ENCODE results near the gene ZFYVE27. TPM values are rescaled to one million over a fixed set of nuclear protein-coding genes. Genes with fewer than 3 reads are reported as not detected.
A peak's percentile ranks its signal among the peaks of the same experiment; 100 is the strongest.

The ZFYVE27 gene
- total RNA-seq, 2 experiments from 2014 or later: 20.2 to 22.6 TPM

GRCh38 chr10:97771913-97772823 is 35.2 kb downstream of the ZFYVE27 start, which contains the start of gene SFRP5:
Gene SFRP5 (minus strand): TSS chr10:97771999. CDS start chr10:97771833, 166 bp downstream.
- Mint-ChIP-seq H3K9me3 (ENCODE audit: low read depth) (no peaks in the 10 kb centered on the region), H3K27ac (no peak within 1 kb of the TSS), H3K4me3 (peak within 1 kb of the TSS; percentile 30), H3K4me1 (peaks cover 9% of the 10 kb centered on the region), H3K27me3 (peaks cover 29% of the 10 kb centered on the region), H3K36me3 (ENCODE audit: low read depth) (no peaks in the 10 kb centered on the region)
- ChIA-PET POLR2A (no interaction called here), CTCF (interaction anchor here (0.9 to 1.5 kb wide), 4 partner anchors 9 to 97 kb away, joined by 3 to 7 read pairs (median 4); no protein-coding TSS in a partner anchor)
- intact Hi-C loops (cut with DNase I, micrococcal nuclease): no loop called here
- DNase-seq (no peak), ATAC-seq (no peak)

GRCh38 chr10:97773096-97773495 is 36.2 kb downstream of the ZFYVE27 start:
- DNase-seq (no peak), ATAC-seq (no peak)
- intact Hi-C loops (cut with DNase I, micrococcal nuclease): no loop called here
- Mint-ChIP-seq H3K9me3 (ENCODE audit: low read depth) (no peaks in the 10 kb centered on the region), H3K4me3 (no peak overlapping the region), H3K27me3 (peaks cover 29% of the 10 kb centered on the region), H3K4me1 (peaks cover 9% of the 10 kb centered on the region), H3K36me3 (ENCODE audit: low read depth) (no peaks in the 10 kb centered on the region), H3K27ac (no peak overlapping the region)
- POLR2A ChIA-PET: no interaction called here
- CTCF ChIA-PET: interaction anchor here (1.2 to 1.5 kb wide), 4 partner anchors 11 to 72 kb away, joined by 3 to 6 read pairs (median 3); no protein-coding TSS in a partner anchor

GRCh38 chr10:97774811-97775294 is 37.9 kb downstream of the ZFYVE27 start:
- Mint-ChIP-seq H3K36me3 (ENCODE audit: low read depth) (no peaks in the 10 kb centered on the region), H3K9me3 (ENCODE audit: low read depth) (no peaks in the 10 kb centered on the region), H3K4me1 (peaks cover 9% of the 10 kb centered on the region), H3K27me3 (peaks cover 23% of the 10 kb centered on the region), H3K4me3 (no peak overlapping the region), H3K27ac (no peak overlapping the region)
- ChIA-PET POLR2A (no interaction called here), CTCF (interaction anchor here (1.2 to 1.5 kb wide), 2 partner anchors 13 to 58 kb away, joined by 3 to 4 read pairs; no protein-coding TSS in a partner anchor)
- DNase-seq: no peak
- ATAC-seq: no peak
- intact Hi-C loops (cut with DNase I, micrococcal nuclease): no loop called here

GRCh38 chr10:97777143-97777542 is 40.2 kb downstream of the ZFYVE27 start:
- CTCF ChIA-PET: interaction anchor here (0.6 to 0.9 kb wide), 2 partner anchors 11 to 16 kb away, joined by 3 read pairs; no protein-coding TSS in a partner anchor
- Mint-ChIP-seq H3K9me3 (ENCODE audit: low read depth) (no peaks in the 10 kb centered on the region), H3K27me3 (peaks cover 8% of the 10 kb centered on the region), H3K36me3 (ENCODE audit: low read depth) (no peaks in the 10 kb centered on the region), H3K4me3 (no peak overlapping the region), H3K27ac (no peak overlapping the region), H3K4me1 (peaks cover 16% of the 10 kb centered on the region)
- DNase-seq (no peak), ATAC-seq (no peak)
- intact Hi-C loops (cut with DNase I, micrococcal nuclease): no loop called here
- POLR2A ChIA-PET: interaction anchor here (0.7 kb wide), 1 partner anchor 36 kb away, joined by 4 read pairs; no protein-coding TSS in a partner anchor

- DNase-seq (no peak), ATAC-seq (no peak)
- CTCF ChIA-PET: interaction anchor here (0.7 to 1.1 kb wide), 4 partner anchors 38 to 77 kb away, joined by 3 to 5 read pairs (median 3); no protein-coding TSS in a partner anchor
- Mint-ChIP-seq H3K9me3 (ENCODE audit: low read depth) (no peaks in the 10 kb centered on the region), H3K4me3 (no peak overlapping the region), H3K27me3 (no peaks in the 10 kb centered on the region), H3K27ac (no peak overlapping the region), H3K4me1 (peaks cover 22% of the 10 kb centered on the region), H3K36me3 (ENCODE audit: low read depth) (no peaks in the 10 kb centered on the region)
- intact Hi-C loops (cut with DNase I, micrococcal nuclease): no loop called here
- POLR2A ChIA-PET: interaction anchor here (0.6 kb wide), 1 partner anchor 30 kb away, joined by 3 read pairs; no protein-coding TSS in a partner anchor
Measured at GRCh38 chr10:97778452-97779302, 41.7 kb downstream of the ZFYVE27 start.

- no peaks in the 10 kb centered on the region for H3K36me3 Mint-ChIP-seq (ENCODE audit: low read depth)
- ChIA-PET CTCF (interaction anchor here (0.7 to 0.8 kb wide), 3 partner anchors 51 to 78 kb away, joined by 3 read pairs; no protein-coding TSS in a partner anchor), POLR2A (interaction anchor here (0.6 kb wide), 1 partner anchor 292 kb away, joined by 9 read pairs; no protein-coding TSS in a partner anchor)
- no peak for DNase-seq
- ATAC-seq: no peak
- intact Hi-C loops (cut with DNase I, micrococcal nuclease): no loop called here
- peaks cover 22% of the 10 kb centered on the region for H3K4me1 Mint-ChIP-seq
- H3K4me3 Mint-ChIP-seq: no peak overlapping the region
- no peaks in the 10 kb centered on the region for H3K9me3 Mint-ChIP-seq (ENCODE audit: low read depth)
- H3K27me3 Mint-ChIP-seq: no peaks in the 10 kb centered on the region
- no peak overlapping the region for H3K27ac Mint-ChIP-seq
Measured at GRCh38 chr10:97779492-97779891, 42.6 kb downstream of the ZFYVE27 start.

- no peak for ATAC-seq
- no peaks in the 10 kb centered on the region for H3K9me3 Mint-ChIP-seq (ENCODE audit: low read depth)
- intact Hi-C loops (cut with DNase I, micrococcal nuclease): no loop called here
- H3K27me3 Mint-ChIP-seq: no peaks in the 10 kb centered on the region
- H3K4me3 Mint-ChIP-seq: no peak overlapping the region
- H3K36me3 Mint-ChIP-seq (ENCODE audit: low read depth): no peaks in the 10 kb centered on the region
- POLR2A ChIA-PET: interaction anchor here (0.6 kb wide), 1 partner anchor 293 kb away, joined by 9 read pairs; no protein-coding TSS in a partner anchor
- DNase-seq: no peak
- CTCF ChIA-PET: interaction anchor here (0.8 kb wide), 1 partner anchor 53 kb away, joined by 3 read pairs; no protein-coding TSS in a partner anchor
- no peak overlapping the region for H3K27ac Mint-ChIP-seq
- H3K4me1 Mint-ChIP-seq: peaks cover 22% of the 10 kb centered on the region
Measured at GRCh38 chr10:97779975-97780374, 43.0 kb downstream of the ZFYVE27 start.

- Mint-ChIP-seq H3K27ac (no peak overlapping the region), H3K4me1 (peaks cover 22% of the 10 kb centered on the region)
- ATAC-seq: no peak
Measured at GRCh38 chr10:97780841-97781617, 44.1 kb downstream of the ZFYVE27 start.

GRCh38 chr10:97781618-97782331 is 44.8 kb downstream of the ZFYVE27 start:
- peak; percentile 21 for DNase-seq
- intact Hi-C loops (cut with DNase I, micrococcal nuclease): no loop called here
- H3K4me3 Mint-ChIP-seq: no peak overlapping the region
- ChIA-PET POLR2A (interaction anchor here (0.6 kb wide), 1 partner anchor 105 kb away, joined by 8 read pairs; no protein-coding TSS in a partner anchor), CTCF (interaction anchor here (0.5 to 1.5 kb wide), 6 partner anchors 9 to 523 kb away, joined by 3 to 5 read pairs (median 3); no protein-coding TSS in a partner anchor)
- H3K36me3 Mint-ChIP-seq (ENCODE audit: low read depth): no peaks in the 10 kb centered on the region
- peak; percentile 33 for ATAC-seq
- H3K9me3 Mint-ChIP-seq (ENCODE audit: low read depth): no peaks in the 10 kb centered on the region
- peaks cover 22% of the 10 kb centered on the region for H3K4me1 Mint-ChIP-seq
- H3K27ac Mint-ChIP-seq: peak overlapping the region; percentile 66
- no peaks in the 10 kb centered on the region for H3K27me3 Mint-ChIP-seq

More at GRCh38 chr10:97780841-97781617, 44.1 kb downstream of the ZFYVE27 start:
- no peaks in the 10 kb centered on the region for H3K9me3 Mint-ChIP-seq (ENCODE audit: low read depth)
- CTCF ChIA-PET: interaction anchor here (0.6 to 1.5 kb wide), 3 partner anchors 10 to 49 kb away, joined by 3 to 4 read pairs (median 3); no protein-coding TSS in a partner anchor
- H3K36me3 Mint-ChIP-seq (ENCODE audit: low read depth): no peaks in the 10 kb centered on the region
- intact Hi-C loops (cut with DNase I, micrococcal nuclease): no loop called here
- no peak for DNase-seq
- H3K27me3 Mint-ChIP-seq: no peaks in the 10 kb centered on the region
- no peak overlapping the region for H3K4me3 Mint-ChIP-seq
- POLR2A ChIA-PET: interaction anchor here (0.6 kb wide), 1 partner anchor 106 kb away, joined by 8 read pairs; no protein-coding TSS in a partner anchor
